ENCODE data around the gene FH.

The FH gene

GRCh38 chr1:241533326-241534115 lies 14.0 kb upstream of the FH start:
- Histone ChIP-seq H3K27ac (ENCODE audit: extremely low read depth, low read depth, low read length) (no peak overlapping the region), H3K4me1 (ENCODE audit: control insufficient read depth, insufficient read depth, low read length) (no peaks in the 10 kb centered on the region), H3K4me3 (ENCODE audit: low read depth, low read length) (no peak overlapping the region), H3K36me3 (ENCODE audit: control insufficient read depth in 2 of 2, insufficient read depth in 1 of 2, low read length in 2 of 2) (no peaks in the 10 kb centered on the region), H3K9me3 (ENCODE audit: control insufficient read depth, insufficient read depth, low read depth, low read length) (no peaks in the 10 kb centered on the region)
- POLR2A ChIA-PET = no interaction called here
- no peak for TF ChIP-seq BCL11B (tag by site-specific recombination; IDR thresholded peaks at IDR 0.05; ENCODE audit: low read depth)
- TF ChIP-seq ZNF791 (tag by site-specific recombination; IDR thresholded peaks at IDR 0.05) = no peak
- TF ChIP-seq ZFHX2 (tag by site-specific recombination; conservative IDR thresholded peaks at IDR 0.05) = no peak
- no peak for TF ChIP-seq ZNF140 (tag by site-specific recombination; IDR thresholded peaks at IDR 0.05)
- TF ChIP-seq KLF9 (tag by site-specific recombination; IDR thresholded peaks at IDR 0.05; ENCODE audit: low read depth) = no peak
- TF ChIP-seq ZEB2 (tag by site-specific recombination; IDR thresholded peaks at IDR 0.05) = no peak
- no peak for TF ChIP-seq ZNF24 (tag by site-specific recombination; IDR thresholded peaks at IDR 0.05)
- TF ChIP-seq BCL6B (tag by site-specific recombination; IDR thresholded peaks at IDR 0.05) = no peak
- no peak for TF ChIP-seq ZFP69B (tag by site-specific recombination; IDR thresholded peaks at IDR 0.05)
- TF ChIP-seq HOXD13 (CRISPR knock-in tag; IDR thresholded peaks at IDR 0.05; ENCODE audit: borderline replicate concordance) = no peak
- no peak for TF ChIP-seq MYNN (tag by site-specific recombination; IDR thresholded peaks at IDR 0.05; ENCODE audit: borderline replicate concordance)
- no peak for TF ChIP-seq ZNF654 (tag by site-specific recombination; IDR thresholded peaks at IDR 0.05; ENCODE audit: low read depth)
- TF ChIP-seq ZNF112 (tag by site-specific recombination; IDR thresholded peaks at IDR 0.05) = no peak
- TF ChIP-seq ZNF2 (tag by site-specific recombination; IDR thresholded peaks at IDR 0.05) = no peak
- TF ChIP-seq ATF2 (tag by site-specific recombination; IDR thresholded peaks at IDR 0.05; ENCODE audit: low read depth) = no peak
- TF ChIP-seq ZNF423 (tag by site-specific recombination; IDR thresholded peaks at IDR 0.05) = no peak
- TF ChIP-seq ZBTB48 (tag by site-specific recombination; IDR thresholded peaks at IDR 0.05) = no peak
- TF ChIP-seq ZNF211 (tag by site-specific recombination; IDR thresholded peaks at IDR 0.05; ENCODE audit: low read depth) = no peak
- TF ChIP-seq ZNF768 (tag by site-specific recombination; IDR thresholded peaks at IDR 0.05) = no peak
- no peak for TF ChIP-seq ZNF704 (tag by site-specific recombination; IDR thresholded peaks at IDR 0.05)
- CTCF ChIA-PET = no interaction called here

GRCh38 chr1:241532864-241533263 lies 13.3 kb upstream of the FH start:
- H3K4me3 ChIP-seq (ENCODE audit: low read depth, low read length) = no peak overlapping the region
- H3K27ac ChIP-seq (ENCODE audit: extremely low read depth, low read depth, low read length) = no peak overlapping the region
- ChIA-PET CTCF (no interaction called here), POLR2A (no interaction called here)
- no peak for TF ChIP-seq ZBTB11 (tag by site-specific recombination; conservative IDR thresholded peaks at IDR 0.05; ENCODE audit: low read depth)
- TF ChIP-seq ZNF248 (tag by site-specific recombination; IDR thresholded peaks at IDR 0.05) = no peak
- TF ChIP-seq ZNF521 (tag by site-specific recombination; IDR thresholded peaks at IDR 0.05) = no peak
- TF ChIP-seq ZNF239 (tag by site-specific recombination; IDR thresholded peaks at IDR 0.05) = no peak
- no peak for TF ChIP-seq ZNF24 (tag by site-specific recombination; IDR thresholded peaks at IDR 0.05)
- TF ChIP-seq YY2 (tag by site-specific recombination; IDR thresholded peaks at IDR 0.05) = no peak
- no peak for TF ChIP-seq PRDM6 (tag by site-specific recombination; IDR thresholded peaks at IDR 0.05)
- no peak for TF ChIP-seq ZNF223 (tag by site-specific recombination; IDR thresholded peaks at IDR 0.05)
- no peak for TF ChIP-seq ZBTB48 (tag by site-specific recombination; IDR thresholded peaks at IDR 0.05)
- no peaks in the 10 kb centered on the region for H3K4me1 ChIP-seq (ENCODE audit: control insufficient read depth, insufficient read depth, low read length)
- no peaks in the 10 kb centered on the region for H3K9me3 ChIP-seq (ENCODE audit: control insufficient read depth, insufficient read depth, low read depth, low read length)
- H3K36me3 ChIP-seq (ENCODE audit: control insufficient read depth in 2 of 2, insufficient read depth in 1 of 2, low read length in 2 of 2) = no peaks in the 10 kb centered on the region

All from HEK293 (cell line).